HG02938 (cell line): Measurements from ENCODE around the gene IL1R2.

Experiments used
- ATAC-seq: cut with Tn5 transposase; IDR thresholded peaks from one replicate; pipeline ENCODE4 v1.9.1; 2021; ENCODE audit warnings: mild to moderate bottlenecking, moderate library complexity; ENCODE audit not compliant: unreplicated experiment

Gene IL1R2

GRCh38 chr2:102074152-102074783, 82.5 kb downstream of the IL1R2 start:
- ATAC-seq: no peak

- ATAC-seq: no peak
Measured at GRCh38 chr2:102075479-102075878, 83.7 kb downstream of the IL1R2 start.

- ATAC-seq: no peak
Measured at GRCh38 chr2:102076512-102076911, 84.8 kb downstream of the IL1R2 start.
